HEK293 (cell line): ENCODE measurements around the gene RGS12.

ENCODE experiments used
- CTCF ChIA-PET: fragments of 350-600 bp; formaldehyde crosslinking; extraction: SDS; loops from one replicate; lab custom pipeline; 2021; ENCODE audit warnings: antibody characterized with exemption; lab: Yijun Ruan, JAX
- POLR2A ChIA-PET: fragments of 300-600 bp; formaldehyde crosslinking; extraction: SDS; loops from one replicate; lab custom pipeline; 2020; ENCODE audit warnings: antibody characterized with exemption, inconsistent platforms; lab: Yijun Ruan, JAX
- H3K27ac ChIP-seq: fragments of 200-500 bp; sonication (Bioruptor generic); 2 replicates; pipeline ENCODE4 v1.5.1; 2014; ENCODE audit warnings: low read depth, low read length, control low read depth, inconsistent platforms; ENCODE audit errors: extremely low read depth
- H3K36me3 ChIP-seq, 2 experiments: fragments of 200-500 bp in 1 of 2; sonication (Bioruptor generic) in 1 of 2; 1 replicate in 1 of 2; 2 replicates in 1 of 2; pipeline ENCODE4 v1.5.1; 2014 to 2017; ENCODE audit warnings: inconsistent platforms in 2 of 2, low read length in 2 of 2; ENCODE audit not compliant: control insufficient read depth in 2 of 2, insufficient read depth in 1 of 2
- H3K4me1 ChIP-seq: fragments of 200-500 bp; sonication (Bioruptor generic); 2 replicates; pipeline ENCODE4 v1.5.1; 2014; ENCODE audit warnings: mild to moderate bottlenecking, low read length, inconsistent platforms; ENCODE audit not compliant: control insufficient read depth, insufficient read depth
- H3K4me3 ChIP-seq: 2 replicates; pipeline ENCODE4 v1.5.1; 2011; ENCODE audit warnings: low read depth, mild to moderate bottlenecking, control low read depth, low read length, moderate library complexity
- H3K9me3 ChIP-seq: fragments of 200-500 bp; sonication (Bioruptor generic); 2 replicates; pipeline ENCODE4 v1.5.1; 2014; ENCODE audit warnings: low read depth, low read length, inconsistent platforms; ENCODE audit not compliant: control insufficient read depth, insufficient read depth
- AEBP2 ChIP-seq: fragments of 450-650 bp; formaldehyde crosslinking; IDR thresholded peaks from 2 replicates; pipeline ENCODE4 v1.5.1; 2016; ENCODE audit warnings: missing biosample characterization, missing genetic modification characterization, borderline replicate concordance
- GLI4 ChIP-seq: fragments of 450-650 bp; formaldehyde crosslinking; IDR thresholded peaks from 2 replicates; pipeline ENCODE4 v1.5.1; 2016; ENCODE audit warnings: missing biosample characterization, missing genetic modification characterization
- HOXC10 ChIP-seq: sonication (generic); formaldehyde crosslinking; IDR thresholded peaks from 2 replicates; pipeline ENCODE4 v1.8.1; 2023; ENCODE audit warnings: mild to moderate bottlenecking, missing genetic modification reagents
- KLF17 ChIP-seq: fragments of 450-650 bp; formaldehyde crosslinking; IDR thresholded peaks from 2 replicates; pipeline ENCODE4 v1.5.1; 2016; ENCODE audit warnings: missing biosample characterization, missing genetic modification characterization
- MYNN ChIP-seq: fragments of 450-650 bp; formaldehyde crosslinking; IDR thresholded peaks from 2 replicates; pipeline ENCODE4 v1.5.1; 2016; ENCODE audit warnings: missing biosample characterization, missing genetic modification characterization, borderline replicate concordance
- MZF1 ChIP-seq: fragments of 450-650 bp; formaldehyde crosslinking; IDR thresholded peaks from 2 replicates; pipeline ENCODE4 v1.5.1; 2017; ENCODE audit warnings: missing biosample characterization, missing genetic modification characterization, borderline replicate concordance
- TCF7L2 ChIP-seq: IDR thresholded peaks from 2 replicates; pipeline ENCODE4 v1.6.1; 2011; ENCODE audit warnings: low read depth, mild to moderate bottlenecking, inconsistent platforms, low read length, moderate library complexity, borderline replicate concordance
- ZFHX2 ChIP-seq: fragments of 450-650 bp; formaldehyde crosslinking; conservative IDR thresholded peaks from 2 replicates; pipeline ENCODE4 v1.5.1; 2016; ENCODE audit warnings: missing biosample characterization, missing genetic modification characterization
- ZFP41 ChIP-seq: fragments of 450-650 bp; formaldehyde crosslinking; IDR thresholded peaks from 2 replicates; pipeline ENCODE4 v1.5.1; 2016; ENCODE audit warnings: missing biosample characterization, missing genetic modification characterization, borderline replicate concordance
- ZNF112 ChIP-seq: fragments of 450-650 bp; formaldehyde crosslinking; IDR thresholded peaks from 2 replicates; pipeline ENCODE4 v1.5.0; 2017; ENCODE audit warnings: missing biosample characterization, missing genetic modification characterization
- ZNF140 ChIP-seq: fragments of 450-650 bp; formaldehyde crosslinking; IDR thresholded peaks from 2 replicates; pipeline ENCODE4 v1.5.1; 2016; ENCODE audit warnings: missing biosample characterization, missing genetic modification characterization
- ZNF223 ChIP-seq: fragments of 450-650 bp; formaldehyde crosslinking; IDR thresholded peaks from 2 replicates; pipeline ENCODE4 v1.5.1; 2016; ENCODE audit warnings: missing biosample characterization, missing genetic modification characterization
- ZNF280D ChIP-seq: fragments of 450-650 bp; formaldehyde crosslinking; IDR thresholded peaks from 2 replicates; pipeline ENCODE4 v1.5.1; 2016; ENCODE audit warnings: missing biosample characterization, missing genetic modification characterization
- ZNF350 ChIP-seq: fragments of 450-650 bp; formaldehyde crosslinking; IDR thresholded peaks from 2 replicates; pipeline ENCODE4 v1.5.0; 2017; ENCODE audit warnings: missing biosample characterization, mild to moderate bottlenecking, missing genetic modification characterization
- ZNF391 ChIP-seq: fragments of 450-650 bp; formaldehyde crosslinking; IDR thresholded peaks from 2 replicates; pipeline ENCODE4 v1.5.1; 2016; ENCODE audit warnings: low read depth, missing biosample characterization, missing genetic modification characterization, borderline replicate concordance
- ZNF394 ChIP-seq: fragments of 450-650 bp; formaldehyde crosslinking; IDR thresholded peaks from 2 replicates; pipeline ENCODE4 v1.5.1; 2016; ENCODE audit warnings: missing biosample characterization, missing genetic modification characterization, mild to moderate bottlenecking, moderate library complexity, borderline replicate concordance
- ZNF433 ChIP-seq: fragments of 450-650 bp; formaldehyde crosslinking; IDR thresholded peaks from 2 replicates; pipeline ENCODE4 v1.5.1; 2016; ENCODE audit warnings: missing biosample characterization, missing genetic modification characterization, low read depth
- ZNF501 ChIP-seq: fragments of 450-650 bp; formaldehyde crosslinking; IDR thresholded peaks from 2 replicates; pipeline ENCODE4 v1.5.1; 2016; ENCODE audit warnings: missing biosample characterization, missing genetic modification characterization
- ZNF514 ChIP-seq: fragments of 450-650 bp; formaldehyde crosslinking; IDR thresholded peaks from 2 replicates; pipeline ENCODE4 v1.5.1; 2016; ENCODE audit warnings: missing biosample characterization, missing genetic modification characterization
- ZNF549 ChIP-seq: fragments of 450-650 bp; IDR thresholded peaks from 2 replicates; pipeline ENCODE4 v1.5.1; 2018; ENCODE audit warnings: missing biosample characterization, missing genetic modification characterization, mild to moderate bottlenecking, inconsistent platforms, moderate library complexity
- ZNF580 ChIP-seq: fragments of 450-650 bp; formaldehyde crosslinking; IDR thresholded peaks from 2 replicates; pipeline ENCODE4 v1.5.1; 2016; ENCODE audit warnings: missing biosample characterization, missing genetic modification characterization
- ZNF585B ChIP-seq: fragments of 450-650 bp; formaldehyde crosslinking; IDR thresholded peaks from 2 replicates; pipeline ENCODE4 v1.5.1; 2016; ENCODE audit warnings: missing biosample characterization, missing genetic modification characterization
- ZNF610 ChIP-seq: fragments of 450-650 bp; formaldehyde crosslinking; IDR thresholded peaks from 2 replicates; pipeline ENCODE4 v1.5.1; 2016; ENCODE audit warnings: missing biosample characterization, missing genetic modification characterization, borderline replicate concordance
- ZNF747 ChIP-seq: fragments of 450-650 bp; formaldehyde crosslinking; IDR thresholded peaks from 2 replicates; pipeline ENCODE4 v1.5.1; 2016; ENCODE audit warnings: missing biosample characterization, missing genetic modification characterization
- ZNF777 ChIP-seq: fragments of 450-650 bp; formaldehyde crosslinking; IDR thresholded peaks from 2 replicates; pipeline ENCODE4 v1.5.1; 2017; ENCODE audit warnings: missing biosample characterization, missing genetic modification characterization, borderline replicate concordance
- TF ChIP-seq, protein P1 (sequence below): fragments of 450-650 bp; formaldehyde crosslinking; IDR thresholded peaks from 2 replicates; pipeline ENCODE4 v1.5.1; 2016; ENCODE audit warnings: missing biosample characterization, missing genetic modification characterization

The RGS12 gene

DNA sequence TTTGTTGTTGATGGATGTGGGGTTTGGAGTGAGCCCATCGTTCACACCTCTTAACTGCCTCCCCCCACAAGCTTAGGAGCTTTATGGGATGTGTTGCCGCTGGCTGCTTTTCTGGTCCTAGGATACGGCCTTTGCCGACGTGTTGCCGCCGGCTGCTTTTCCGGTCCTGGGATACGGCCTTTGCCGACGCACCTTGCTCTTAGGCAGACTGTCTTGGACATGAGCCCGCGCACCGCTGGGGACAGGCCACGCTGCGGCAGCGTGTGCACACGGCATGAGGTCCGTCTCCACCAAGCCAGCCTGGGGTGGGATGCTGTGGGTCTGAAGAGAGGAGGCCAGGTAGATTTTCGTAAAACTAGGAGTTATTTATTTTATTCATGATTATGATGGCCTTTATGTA lies 14.2 kb downstream of the RGS12 start:
- H3K9me3 ChIP-seq = no peaks in the 10 kb centered on the region
- H3K4me3 ChIP-seq = no peak overlapping the region
- H3K36me3 ChIP-seq = no peaks in the 10 kb centered on the region
- ChIA-PET POLR2A (no interaction called here), CTCF (no interaction called here)
- TF ChIP-seq, protein P1, sequence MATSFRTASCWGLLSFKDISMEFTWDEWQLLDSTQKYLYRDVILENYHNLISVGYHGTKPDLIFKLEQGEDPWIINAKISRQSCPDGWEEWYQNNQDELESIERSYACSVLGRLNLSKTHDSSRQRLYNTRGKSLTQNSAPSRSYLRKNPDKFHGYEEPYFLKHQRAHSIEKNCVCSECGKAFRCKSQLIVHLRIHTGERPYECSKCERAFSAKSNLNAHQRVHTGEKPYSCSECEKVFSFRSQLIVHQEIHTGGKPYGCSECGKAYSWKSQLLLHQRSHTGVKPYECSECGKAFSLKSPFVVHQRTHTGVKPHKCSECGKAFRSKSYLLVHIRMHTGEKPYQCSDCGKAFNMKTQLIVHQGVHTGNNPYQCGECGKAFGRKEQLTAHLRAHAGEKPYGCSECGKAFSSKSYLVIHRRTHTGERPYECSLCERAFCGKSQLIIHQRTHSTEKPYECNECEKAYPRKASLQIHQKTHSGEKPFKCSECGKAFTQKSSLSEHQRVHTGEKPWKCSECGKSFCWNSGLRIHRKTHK (tag by site-specific recombination) = no peak
- TF ChIP-seq ZNF777 (tag by site-specific recombination) = no peak
- TF ChIP-seq ZNF514 (tag by site-specific recombination) = no peak
- TF ChIP-seq ZNF280D (tag by site-specific recombination) = no peak
- no peak for TF ChIP-seq AEBP2 (tag by site-specific recombination)
- TF ChIP-seq ZNF585B (tag by site-specific recombination) = no peak
- H3K27ac ChIP-seq = no peak overlapping the region
- H3K4me1 ChIP-seq = no peaks in the 10 kb centered on the region

- Histone ChIP-seq H3K27ac (no peak overlapping the region), H3K4me1 (no peaks in the 10 kb centered on the region), H3K36me3 (no peaks in the 10 kb centered on the region), H3K4me3 (no peak overlapping the region), H3K9me3 (no peaks in the 10 kb centered on the region)
- TF ChIP-seq GLI4 (no peak), ZNF610 (tag by site-specific recombination) (no peak), MZF1 (no peak), ZNF350 (tag by site-specific recombination) (no peak), HOXC10 (CRISPR knock-in tag) (no peak), ZNF394 (no peak), TCF7L2 (no peak), ZFHX2 (tag by site-specific recombination) (no peak), ZNF747 (tag by site-specific recombination) (no peak), ZNF112 (tag by site-specific recombination) (no peak), ZNF140 (tag by site-specific recombination) (no peak), ZNF549 (tag by site-specific recombination) (no peak), KLF17 (tag by site-specific recombination) (no peak), ZNF433 (tag by site-specific recombination) (no peak), ZNF580 (tag by site-specific recombination) (no peak), ZFP41 (tag by site-specific recombination) (no peak), ZNF223 (tag by site-specific recombination) (no peak), MYNN (tag by site-specific recombination) (no peak), ZNF501 (tag by site-specific recombination) (no peak), ZNF391 (tag by site-specific recombination) (no peak)
- ChIA-PET POLR2A (no interaction called here), CTCF (no interaction called here)
Observed at GRCh38 chr4:3307486-3307885, 14.7 kb downstream of the RGS12 start.
